HCEC 1CT (cell line): ENCODE results near the gene GTF2A2.
A peak's percentile ranks its signal among the peaks of the same experiment; 100 is the strongest.

Experiments used
- DNase-seq: peaks from one replicate; pipeline ENCODE4 v3.0.0-alpha.2; 2017

Gene GTF2A2

GRCh38 chr15:59596640-59597039 is 60.7 kb downstream of the GTF2A2 start:
- no peak for DNase-seq

- no peak for DNase-seq
Observed at GRCh38 chr15:59595434-59595915, 61.8 kb downstream of the GTF2A2 start.

GRCh38 chr15:59594991-59595390 is 62.3 kb downstream of the GTF2A2 start:
- no peak for DNase-seq

GRCh38 chr15:59594493-59594942 is 62.8 kb downstream of the GTF2A2 start:
- DNase-seq: peak; percentile 41

DNA sequence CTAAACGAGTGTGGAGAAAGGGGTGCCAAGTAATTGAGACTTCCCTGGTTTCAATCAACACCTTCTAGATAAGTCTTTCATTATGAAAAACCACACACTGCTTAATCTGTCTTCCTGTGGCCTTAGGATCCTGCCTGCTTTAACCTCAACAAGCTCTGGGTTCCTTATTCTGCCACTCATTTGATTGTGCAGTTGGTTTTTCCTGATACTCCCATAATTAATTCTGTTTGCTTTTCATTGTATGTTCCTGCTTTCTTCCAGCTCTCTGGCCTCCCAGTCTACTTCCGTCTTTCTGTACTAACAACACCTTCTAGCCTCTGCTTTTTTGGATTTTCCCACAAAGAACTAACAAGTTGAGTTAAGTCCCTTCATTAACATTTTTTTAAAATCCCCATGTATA is 66.0 kb downstream of the GTF2A2 start:
- no peak for DNase-seq

GRCh38 chr15:59590027-59590426 is 67.3 kb downstream of the GTF2A2 start:
- DNase-seq: no peak
